Mesenchymal stem cell (in vitro differentiated cells and primary cell): ENCODE data around the gene ATP13A3.

ENCODE experiments used
- DNase-seq: peaks from one replicate; pipeline ENCODE4 v3.0.0-alpha.2; 2013
- H2AFZ ChIP-seq: one replicate; pipeline ENCODE4 v1.6.1; 2013; ENCODE audit warnings: low read depth, mild to moderate bottlenecking, control low read depth, inconsistent platforms, low read length, moderate library complexity
- H2AK5ac ChIP-seq: 2 replicates; pipeline ENCODE4 v1.6.1; 2013; ENCODE audit warnings: low read length, moderate library complexity, mild to moderate bottlenecking, inconsistent platforms; ENCODE audit not compliant: severe bottlenecking
- H2BK120ac ChIP-seq: one replicate; pipeline ENCODE4 v1.6.1; 2013; ENCODE audit warnings: low read depth, mild to moderate bottlenecking, inconsistent platforms, low read length, moderate library complexity
- H2BK12ac ChIP-seq, 2 experiments: one replicate each; pipeline ENCODE4 v1.6.1; 2013; ENCODE audit warnings: inconsistent platforms in 2 of 2, low read length in 2 of 2, mild to moderate bottlenecking in 2 of 2, moderate library complexity in 2 of 2, control low read depth in 1 of 2
- H2BK15ac ChIP-seq: one replicate; pipeline ENCODE4 v1.6.1; 2013; ENCODE audit warnings: mild to moderate bottlenecking, low read depth, inconsistent platforms; ENCODE audit not compliant: poor library complexity, severe bottlenecking
- H2BK5ac ChIP-seq: 2 replicates; pipeline ENCODE4 v1.6.1; 2013; ENCODE audit warnings: low read depth, mild to moderate bottlenecking, low read length, control low read depth, inconsistent platforms; ENCODE audit not compliant: poor library complexity, severe bottlenecking
- H3K14ac ChIP-seq, 2 experiments: one replicate each; pipeline ENCODE4 v1.6.1; 2013; ENCODE audit warnings: inconsistent platforms in 2 of 2, low read length in 2 of 2, control low read depth in 1 of 2, mild to moderate bottlenecking in 1 of 2, moderate library complexity in 1 of 2
- H3K18ac ChIP-seq, 2 experiments: one replicate each; pipeline ENCODE4 v1.6.1; 2013; ENCODE audit warnings: inconsistent platforms in 2 of 2, low read length in 2 of 2, control low read depth in 1 of 2, low read depth in 1 of 2, mild to moderate bottlenecking in 1 of 2
- H3K23ac ChIP-seq, 2 experiments: one replicate each; pipeline ENCODE4 v1.6.1; 2013; ENCODE audit warnings: inconsistent platforms in 2 of 2, low read length in 2 of 2, mild to moderate bottlenecking in 2 of 2, moderate library complexity in 2 of 2, control low read depth in 1 of 2
- H3K27ac ChIP-seq: 2 replicates; pipeline ENCODE4 v1.5.1; 2013; ENCODE audit warnings: mild to moderate bottlenecking, moderate library complexity, low read length, control low read depth, inconsistent platforms; ENCODE audit not compliant: poor library complexity, severe bottlenecking
- H3K27me3 ChIP-seq, 2 experiments: 2 replicates each; pipeline versions ENCODE4 v1.6.1 to v1.7.0; 2013; ENCODE audit warnings: low read length in 2 of 2, mild to moderate bottlenecking in 2 of 2, moderate library complexity in 2 of 2, control low read depth in 1 of 2, inconsistent platforms in 1 of 2; ENCODE audit not compliant: control insufficient read depth in 1 of 2, insufficient read depth in 1 of 2
- H3K36me3 ChIP-seq, 2 experiments: 2 replicates each; pipeline versions ENCODE4 v1.6.1 to v1.7.0; 2013; ENCODE audit warnings: low read length in 2 of 2, control low read depth in 1 of 2, inconsistent platforms in 1 of 2, low read depth in 1 of 2, mild to moderate bottlenecking in 1 of 2; ENCODE audit not compliant: insufficient read depth in 2 of 2, control insufficient read depth in 1 of 2
- H3K4ac ChIP-seq, 2 experiments: one replicate each; pipeline ENCODE4 v1.6.1; 2013; ENCODE audit warnings: inconsistent platforms in 2 of 2, low read length in 2 of 2, mild to moderate bottlenecking in 2 of 2, moderate library complexity in 2 of 2, control low read depth in 1 of 2, low read depth in 1 of 2
- H3K4me1 ChIP-seq: 2 replicates; pipeline ENCODE4 v1.6.1; 2013; ENCODE audit warnings: low read depth, low read length, control low read depth; ENCODE audit not compliant: control insufficient read depth, insufficient read depth
- H3K4me2 ChIP-seq: 2 replicates; pipeline ENCODE4 v1.6.1; 2013; ENCODE audit warnings: low read length, mild to moderate bottlenecking, inconsistent platforms; ENCODE audit not compliant: poor library complexity, severe bottlenecking
- H3K4me3 ChIP-seq, 2 experiments: 2 replicates each; pipeline versions ENCODE4 v1.5.1 to v1.7.0; 2013; ENCODE audit warnings: low read length in 2 of 2, mild to moderate bottlenecking in 2 of 2, control low read depth in 1 of 2, low read depth in 1 of 2; ENCODE audit not compliant: insufficient read depth in 1 of 2
- H3K79me1 ChIP-seq: replicated peaks from 2 replicates; pipeline ENCODE4 v1.6.1; 2013; ENCODE audit warnings: mild to moderate bottlenecking, control low read depth, low read length, inconsistent platforms; ENCODE audit not compliant: poor library complexity, severe bottlenecking
- H3K9ac ChIP-seq: 2 replicates; pipeline ENCODE4 v1.7.0; 2013; ENCODE audit warnings: mild to moderate bottlenecking, low read length, moderate library complexity
- H3K9me3 ChIP-seq: 2 replicates; pipeline ENCODE4 v1.7.0; 2013; ENCODE audit warnings: mild to moderate bottlenecking, low read length; ENCODE audit not compliant: control insufficient read depth
- H4K8ac ChIP-seq: one replicate; pipeline ENCODE4 v1.6.1; 2013; ENCODE audit warnings: inconsistent platforms, mild to moderate bottlenecking, low read length, moderate library complexity
- H4K91ac ChIP-seq: one replicate; pipeline ENCODE4 v1.6.1; 2013; ENCODE audit warnings: mild to moderate bottlenecking, low read length, inconsistent platforms
- WGBS: methylation state at CpG from one replicate; pipeline ENCODE4 v1.1.7; 2013; ENCODE audit warnings: mixed read lengths; 5-methylcytosine and 5-hydroxymethylcytosine counted together

ATP13A3 gene

GRCh38 chr3:194450341-194450740 lies 36.5 kb downstream of the ATP13A3 start:
- no peak overlapping the region for H4K8ac ChIP-seq
- H2BK12ac ChIP-seq, result no peak overlapping the region
- H3K23ac ChIP-seq, result no peak overlapping the region
- no peak overlapping the region for H2AFZ ChIP-seq
- no peak overlapping the region for H3K9ac ChIP-seq
- H2BK15ac ChIP-seq, result no peak overlapping the region
- H2BK120ac ChIP-seq, result no peak overlapping the region
- H2AK5ac ChIP-seq, result no peak overlapping the region
- H3K9me3 ChIP-seq, result no peaks in the 10 kb centered on the region
- H3K4ac ChIP-seq, result no peak overlapping the region
- no peak for DNase-seq
- H3K14ac ChIP-seq, result no peak overlapping the region
- 94% methylated on average over 5 of the region's 5 CpGs for WGBS
- H3K36me3 ChIP-seq, result peaks cover 20 to 96% of the 10 kb centered on the region in 2 experiments
- no peak overlapping the region for H3K4me2 ChIP-seq
- no peaks in the 10 kb centered on the region for H3K27me3 ChIP-seq
- no peak overlapping the region for H2BK5ac ChIP-seq
- peaks cover 10% of the 10 kb centered on the region for H3K79me1 ChIP-seq
- H3K4me1 ChIP-seq, result no peaks in the 10 kb centered on the region
- no peak overlapping the region for H3K4me3 ChIP-seq
- H3K27ac ChIP-seq, result no peak overlapping the region
- no peak overlapping the region for H3K18ac ChIP-seq
- H4K91ac ChIP-seq, result no peak overlapping the region

DNA sequence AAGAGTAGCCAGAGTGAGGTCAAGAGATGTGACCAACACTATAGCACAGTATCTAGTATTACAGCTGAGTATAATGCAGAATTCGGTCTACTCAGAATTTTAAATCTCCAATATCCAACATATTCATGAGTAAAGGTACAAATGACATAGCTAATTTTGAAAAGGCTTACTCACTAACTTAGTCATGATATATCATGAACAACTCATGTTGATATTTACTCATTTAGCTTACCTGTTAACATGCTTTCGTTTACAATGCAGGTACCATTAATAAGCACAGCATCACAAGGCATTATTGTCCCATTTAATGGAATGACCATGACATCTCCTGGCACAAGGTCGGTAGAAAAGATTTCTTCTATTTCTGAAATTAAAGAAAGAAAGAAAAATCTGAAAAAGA lies 36.9 kb downstream of the ATP13A3 start:
- peaks cover 20 to 96% of the 10 kb centered on the region in 2 experiments for H3K36me3 ChIP-seq
- no peaks in the 10 kb centered on the region for H3K9me3 ChIP-seq
- H2BK15ac ChIP-seq, result no peak overlapping the region
- DNase-seq, result no peak
- 95% methylated on average over 1 of the region's 3 CpGs for WGBS
- H2AFZ ChIP-seq, result no peak overlapping the region
- H4K8ac ChIP-seq, result no peak overlapping the region
- no peak overlapping the region for H2BK120ac ChIP-seq
- no peak overlapping the region for H3K14ac ChIP-seq
- no peak overlapping the region for H2AK5ac ChIP-seq
- no peaks in the 10 kb centered on the region for H3K4me1 ChIP-seq
- H3K18ac ChIP-seq, result no peak overlapping the region
- H3K4ac ChIP-seq, result no peak overlapping the region
- H2BK12ac ChIP-seq, result no peak overlapping the region
- peaks cover 10% of the 10 kb centered on the region for H3K79me1 ChIP-seq
- no peak overlapping the region for H2BK5ac ChIP-seq
- H3K23ac ChIP-seq, result no peak overlapping the region
- no peak overlapping the region for H3K9ac ChIP-seq
- no peak overlapping the region for H3K4me3 ChIP-seq
- H3K27me3 ChIP-seq, result no peaks in the 10 kb centered on the region
- H4K91ac ChIP-seq, result no peak overlapping the region
- H3K4me2 ChIP-seq, result no peak overlapping the region
- H3K27ac ChIP-seq, result no peak overlapping the region

- no peak overlapping the region for H4K91ac ChIP-seq
- H3K4me1 ChIP-seq, result no peaks in the 10 kb centered on the region
- no peak overlapping the region for H3K18ac ChIP-seq
- no peak for DNase-seq
- no peak overlapping the region for H2AK5ac ChIP-seq
- H3K79me1 ChIP-seq, result peaks cover 9% of the 10 kb centered on the region
- no peak overlapping the region for H3K4me3 ChIP-seq
- H3K27me3 ChIP-seq, result no peaks in the 10 kb centered on the region
- WGBS, result no CpG with 5 or more reads among the region's 1 CpG
- H3K23ac ChIP-seq, result no peak overlapping the region
- H3K4ac ChIP-seq, result no peak overlapping the region
- H3K4me2 ChIP-seq, result no peak overlapping the region
- H2BK5ac ChIP-seq, result no peak overlapping the region
- H3K14ac ChIP-seq, result no peak overlapping the region
- no peak overlapping the region for H2BK120ac ChIP-seq
- peaks cover 14 to 99% of the 10 kb centered on the region in 2 experiments for H3K36me3 ChIP-seq
- no peak overlapping the region for H2BK15ac ChIP-seq
- no peak overlapping the region for H2AFZ ChIP-seq
- no peak overlapping the region for H3K9ac ChIP-seq
- H3K27ac ChIP-seq, result no peak overlapping the region
- H3K9me3 ChIP-seq, result no peaks in the 10 kb centered on the region
- H2BK12ac ChIP-seq, result no peak overlapping the region
- no peak overlapping the region for H4K8ac ChIP-seq
Measured at GRCh38 chr3:194447657-194448056, 39.1 kb downstream of the ATP13A3 start.

- Histone ChIP-seq H3K18ac (no peak overlapping the region), H3K9me3 (no peaks in the 10 kb centered on the region), H4K91ac (no peak overlapping the region), H3K14ac (no peak overlapping the region), H3K4ac (no peak overlapping the region), H4K8ac (no peak overlapping the region), H2BK12ac (no peak overlapping the region), H2BK120ac (no peak overlapping the region), H3K27me3 (no peaks in the 10 kb centered on the region), H3K4me2 (no peak overlapping the region), H3K9ac (no peak overlapping the region), H2AK5ac (no peak overlapping the region), H3K4me3 (no peak overlapping the region), H3K79me1 (peaks cover 9% of the 10 kb centered on the region), H2BK15ac (no peak overlapping the region), H3K27ac (no peak overlapping the region), H2AFZ (no peak overlapping the region), H3K4me1 (no peaks in the 10 kb centered on the region), H3K23ac (no peak overlapping the region), H2BK5ac (no peak overlapping the region), H3K36me3 (peaks cover 14 to 99% of the 10 kb centered on the region in 2 experiments)
- DNase-seq, result no peak
- 96% methylated on average over 3 of the region's 6 CpGs for WGBS
Measured at GRCh38 chr3:194447161-194447560, 39.6 kb downstream of the ATP13A3 start.
